HEK293 (cell line): ENCODE results near the gene GPR132.

ENCODE experiments used
- CTCF ChIA-PET: fragments of 350-600 bp; formaldehyde crosslinking; extraction: SDS; loops from one replicate; lab custom pipeline; 2021; ENCODE audit warnings: antibody characterized with exemption; lab: Yijun Ruan, JAX
- POLR2A ChIA-PET: fragments of 300-600 bp; formaldehyde crosslinking; extraction: SDS; loops from one replicate; lab custom pipeline; 2020; ENCODE audit warnings: antibody characterized with exemption, inconsistent platforms; lab: Yijun Ruan, JAX
- H3K27ac ChIP-seq: fragments of 200-500 bp; sonication (Bioruptor generic); 2 replicates; pipeline ENCODE4 v1.5.1; 2014; ENCODE audit warnings: low read depth, low read length, control low read depth, inconsistent platforms; ENCODE audit errors: extremely low read depth
- H3K36me3 ChIP-seq, 2 experiments: fragments of 200-500 bp in 1 of 2; sonication (Bioruptor generic) in 1 of 2; 1 replicate in 1 of 2; 2 replicates in 1 of 2; pipeline ENCODE4 v1.5.1; 2014 to 2017; ENCODE audit warnings: inconsistent platforms in 2 of 2, low read length in 2 of 2; ENCODE audit not compliant: control insufficient read depth in 2 of 2, insufficient read depth in 1 of 2
- H3K4me1 ChIP-seq: fragments of 200-500 bp; sonication (Bioruptor generic); 2 replicates; pipeline ENCODE4 v1.5.1; 2014; ENCODE audit warnings: mild to moderate bottlenecking, low read length, inconsistent platforms; ENCODE audit not compliant: control insufficient read depth, insufficient read depth
- H3K4me3 ChIP-seq: 2 replicates; pipeline ENCODE4 v1.5.1; 2011; ENCODE audit warnings: low read depth, mild to moderate bottlenecking, control low read depth, low read length, moderate library complexity
- H3K9me3 ChIP-seq: fragments of 200-500 bp; sonication (Bioruptor generic); 2 replicates; pipeline ENCODE4 v1.5.1; 2014; ENCODE audit warnings: low read depth, low read length, inconsistent platforms; ENCODE audit not compliant: control insufficient read depth, insufficient read depth
- EGR2 ChIP-seq: fragments of 450-650 bp; formaldehyde crosslinking; IDR thresholded peaks from 2 replicates; pipeline ENCODE4 v1.5.1; 2016; ENCODE audit warnings: low read depth, missing biosample characterization, missing genetic modification characterization
- GLIS1 ChIP-seq: fragments of 450-650 bp; formaldehyde crosslinking; IDR thresholded peaks from 2 replicates; pipeline ENCODE4 v1.5.1; 2016; ENCODE audit warnings: missing biosample characterization, missing genetic modification characterization
- GLIS2 ChIP-seq: fragments of 450-650 bp; formaldehyde crosslinking; IDR thresholded peaks from 2 replicates; pipeline ENCODE4 v1.5.1; 2016; ENCODE audit warnings: missing biosample characterization, missing genetic modification characterization
- KLF8 ChIP-seq: fragments of 450-650 bp; formaldehyde crosslinking; IDR thresholded peaks from 2 replicates; pipeline ENCODE4 v1.5.1; 2016; ENCODE audit warnings: missing biosample characterization, missing genetic modification characterization
- PRDM1 ChIP-seq: fragments of 450-650 bp; formaldehyde crosslinking; IDR thresholded peaks from 2 replicates; pipeline ENCODE4; 2016; ENCODE audit warnings: missing biosample characterization, missing genetic modification characterization
- TCF7L2 ChIP-seq: IDR thresholded peaks from 2 replicates; pipeline ENCODE4 v1.6.1; 2011; ENCODE audit warnings: low read depth, mild to moderate bottlenecking, inconsistent platforms, low read length, moderate library complexity, borderline replicate concordance
- ZBTB1 ChIP-seq: fragments of 450-650 bp; formaldehyde crosslinking; IDR thresholded peaks from 2 replicates; pipeline ENCODE4 v1.5.1; 2016; ENCODE audit warnings: missing biosample characterization, missing genetic modification characterization
- ZBTB17 ChIP-seq: fragments of 450-650 bp; formaldehyde crosslinking; IDR thresholded peaks from 2 replicates; pipeline ENCODE4 v1.5.1; 2016; ENCODE audit warnings: missing biosample characterization, missing genetic modification characterization
- ZBTB44 ChIP-seq: fragments of 450-650 bp; IDR thresholded peaks from 2 replicates; pipeline ENCODE4 v1.5.1; 2018; ENCODE audit warnings: missing biosample characterization, mild to moderate bottlenecking, missing genetic modification characterization
- ZFHX2 ChIP-seq: fragments of 450-650 bp; formaldehyde crosslinking; conservative IDR thresholded peaks from 2 replicates; pipeline ENCODE4 v1.5.1; 2016; ENCODE audit warnings: missing biosample characterization, missing genetic modification characterization
- ZNF133 ChIP-seq: fragments of 450-650 bp; formaldehyde crosslinking; IDR thresholded peaks from 2 replicates; pipeline ENCODE4 v1.5.1; 2016; ENCODE audit warnings: missing biosample characterization, missing genetic modification characterization
- ZNF174 ChIP-seq: fragments of 450-650 bp; formaldehyde crosslinking; IDR thresholded peaks from 2 replicates; pipeline ENCODE4 v1.5.0; 2017; ENCODE audit warnings: missing biosample characterization, mild to moderate bottlenecking, missing genetic modification characterization
- ZNF362 ChIP-seq: fragments of 450-650 bp; formaldehyde crosslinking; IDR thresholded peaks from 2 replicates; pipeline ENCODE4 v1.5.1; 2016; ENCODE audit warnings: missing biosample characterization, missing genetic modification characterization
- ZNF513 ChIP-seq: fragments of 450-650 bp; IDR thresholded peaks from 2 replicates; pipeline ENCODE4 v1.5.1; 2018; ENCODE audit warnings: missing biosample characterization, missing genetic modification characterization
- ZNF529 ChIP-seq: fragments of 450-650 bp; formaldehyde crosslinking; IDR thresholded peaks from 2 replicates; pipeline ENCODE4 v1.5.1; 2017; ENCODE audit warnings: missing genetic modification characterization, missing biosample characterization; ENCODE audit not compliant: insufficient replicate concordance
- ZNF600 ChIP-seq: fragments of 450-650 bp; formaldehyde crosslinking; IDR thresholded peaks from 2 replicates; pipeline ENCODE4 v1.5.1; 2016; ENCODE audit warnings: missing biosample characterization, missing genetic modification characterization
- ZNF658 ChIP-seq: fragments of 450-650 bp; formaldehyde crosslinking; IDR thresholded peaks from 2 replicates; pipeline ENCODE4; 2016; ENCODE audit warnings: missing biosample characterization, missing genetic modification characterization
- TF ChIP-seq, protein P1 (sequence below): fragments of 450-650 bp; formaldehyde crosslinking; IDR thresholded peaks from 2 replicates; pipeline ENCODE4 v1.5.1; 2016; ENCODE audit warnings: missing biosample characterization, missing genetic modification characterization

The GPR132 gene

DNA sequence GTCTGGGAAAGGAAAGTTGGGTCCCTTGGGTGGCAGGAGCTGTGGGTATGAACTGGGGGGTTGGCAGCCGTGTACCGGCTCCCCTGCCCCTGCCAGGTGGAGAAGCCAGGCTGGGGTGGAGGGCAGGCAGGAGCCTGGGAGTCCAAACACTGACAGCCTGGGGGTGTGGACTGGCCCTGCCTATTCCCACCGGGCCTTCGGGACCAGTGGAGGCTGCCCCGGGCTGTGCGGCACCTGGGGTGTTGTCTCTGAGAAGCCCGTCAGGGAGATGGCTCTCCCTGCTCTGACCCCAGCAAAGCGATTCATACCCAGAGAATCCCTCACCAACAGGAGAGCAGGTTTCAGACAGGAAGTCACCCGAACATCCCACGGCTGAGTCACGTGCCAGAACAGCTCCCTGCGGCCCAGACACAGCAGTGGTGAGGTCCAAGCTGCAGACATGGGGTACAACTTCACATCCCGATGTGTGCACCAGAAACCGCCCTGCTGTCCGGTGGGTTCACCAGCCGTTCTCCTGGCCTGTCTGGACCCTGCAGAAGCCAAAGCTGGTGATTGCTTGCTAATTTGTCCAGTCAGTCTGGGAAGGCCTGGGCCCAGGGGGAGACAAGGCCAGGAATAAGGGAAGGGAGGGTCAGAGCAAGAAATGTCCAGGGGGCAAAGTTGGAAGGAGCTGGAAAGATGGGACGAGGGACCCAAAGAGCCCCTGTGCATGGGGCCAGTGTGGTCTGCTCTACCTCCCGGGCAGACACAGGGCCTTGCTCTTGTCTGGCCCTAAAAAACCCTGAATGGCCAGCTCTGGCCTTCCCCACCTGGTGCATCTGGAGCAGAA lies 2.1 kb upstream of the GPR132 start:
- no peaks in the 10 kb centered on the region for H3K9me3 ChIP-seq
- TF ChIP-seq ZNF513 (no peak), ZNF600 (tag by site-specific recombination) (peak; percentile 78)
- H3K4me3 ChIP-seq = no peak overlapping the region
- H3K4me1 ChIP-seq = no peaks in the 10 kb centered on the region
- no peak overlapping the region for H3K27ac ChIP-seq
- no peaks in the 10 kb centered on the region for H3K36me3 ChIP-seq
- ChIA-PET POLR2A (no interaction called here), CTCF (interaction anchor here (0.6 kb wide), 1 partner anchor 21 kb away, joined by 3 read pairs; no protein-coding TSS in a partner anchor)

DNA sequence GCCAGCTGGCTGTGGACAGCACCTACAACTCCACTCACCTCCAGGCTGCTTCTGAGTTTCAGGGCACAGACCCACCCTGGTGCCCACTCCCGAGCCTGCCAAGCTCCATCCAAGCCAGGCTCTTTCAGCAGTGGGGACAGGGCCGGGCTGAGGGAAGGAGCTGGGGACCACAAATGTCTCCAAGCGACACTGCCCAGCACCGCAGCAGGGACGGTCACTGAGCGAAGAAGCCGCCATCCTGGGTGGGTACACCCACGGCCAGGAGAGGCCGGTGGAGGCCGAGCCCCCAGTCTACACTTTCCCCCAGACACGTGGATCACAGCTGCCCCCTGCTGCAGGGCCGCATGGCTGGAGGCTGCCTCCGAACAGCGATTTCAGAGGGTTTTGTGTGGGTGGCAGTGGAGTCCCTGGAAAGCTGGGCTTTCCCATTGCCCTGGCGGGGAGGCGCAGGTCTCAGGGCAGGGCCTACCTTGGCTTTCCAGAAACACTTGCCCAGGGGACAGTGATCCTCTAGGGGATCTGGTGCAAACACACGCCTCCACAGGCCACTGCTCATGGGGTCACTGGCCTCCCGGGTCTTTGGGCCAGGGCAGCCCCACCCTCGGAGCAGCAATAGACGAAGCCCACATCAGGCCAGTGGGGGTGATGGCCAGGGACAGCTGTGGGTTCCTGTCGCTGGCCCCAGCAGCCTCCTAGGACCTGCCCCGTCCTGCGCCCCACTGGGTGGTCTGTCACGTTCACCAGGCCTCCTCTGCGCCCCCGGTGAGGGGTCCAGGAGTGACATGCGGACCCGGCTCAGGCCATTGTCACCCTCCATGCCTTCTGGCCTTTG lies 1.2 kb upstream of the GPR132 start:
- no peaks in the 10 kb centered on the region for H3K4me1 ChIP-seq
- ChIA-PET POLR2A (no interaction called here), CTCF (interaction anchor here (0.6 kb wide), 1 partner anchor 20 kb away, joined by 3 read pairs; no protein-coding TSS in a partner anchor)
- no peak for TF ChIP-seq ZNF174
- TF ChIP-seq GLIS1 (tag by site-specific recombination) = no peak
- TF ChIP-seq GLIS2 (tag by site-specific recombination) = 0 out of 2 replicates have a peak, but pooled peaks have one; percentile 10
- no peak for TF ChIP-seq ZNF529
- no peak for TF ChIP-seq ZBTB1 (tag by site-specific recombination)
- TF ChIP-seq KLF8 (tag by site-specific recombination) = no peak
- TF ChIP-seq PRDM1 (tag by site-specific recombination) = no peak
- TF ChIP-seq ZBTB44 (tag by site-specific recombination) = no peak
- TF ChIP-seq, protein P1, sequence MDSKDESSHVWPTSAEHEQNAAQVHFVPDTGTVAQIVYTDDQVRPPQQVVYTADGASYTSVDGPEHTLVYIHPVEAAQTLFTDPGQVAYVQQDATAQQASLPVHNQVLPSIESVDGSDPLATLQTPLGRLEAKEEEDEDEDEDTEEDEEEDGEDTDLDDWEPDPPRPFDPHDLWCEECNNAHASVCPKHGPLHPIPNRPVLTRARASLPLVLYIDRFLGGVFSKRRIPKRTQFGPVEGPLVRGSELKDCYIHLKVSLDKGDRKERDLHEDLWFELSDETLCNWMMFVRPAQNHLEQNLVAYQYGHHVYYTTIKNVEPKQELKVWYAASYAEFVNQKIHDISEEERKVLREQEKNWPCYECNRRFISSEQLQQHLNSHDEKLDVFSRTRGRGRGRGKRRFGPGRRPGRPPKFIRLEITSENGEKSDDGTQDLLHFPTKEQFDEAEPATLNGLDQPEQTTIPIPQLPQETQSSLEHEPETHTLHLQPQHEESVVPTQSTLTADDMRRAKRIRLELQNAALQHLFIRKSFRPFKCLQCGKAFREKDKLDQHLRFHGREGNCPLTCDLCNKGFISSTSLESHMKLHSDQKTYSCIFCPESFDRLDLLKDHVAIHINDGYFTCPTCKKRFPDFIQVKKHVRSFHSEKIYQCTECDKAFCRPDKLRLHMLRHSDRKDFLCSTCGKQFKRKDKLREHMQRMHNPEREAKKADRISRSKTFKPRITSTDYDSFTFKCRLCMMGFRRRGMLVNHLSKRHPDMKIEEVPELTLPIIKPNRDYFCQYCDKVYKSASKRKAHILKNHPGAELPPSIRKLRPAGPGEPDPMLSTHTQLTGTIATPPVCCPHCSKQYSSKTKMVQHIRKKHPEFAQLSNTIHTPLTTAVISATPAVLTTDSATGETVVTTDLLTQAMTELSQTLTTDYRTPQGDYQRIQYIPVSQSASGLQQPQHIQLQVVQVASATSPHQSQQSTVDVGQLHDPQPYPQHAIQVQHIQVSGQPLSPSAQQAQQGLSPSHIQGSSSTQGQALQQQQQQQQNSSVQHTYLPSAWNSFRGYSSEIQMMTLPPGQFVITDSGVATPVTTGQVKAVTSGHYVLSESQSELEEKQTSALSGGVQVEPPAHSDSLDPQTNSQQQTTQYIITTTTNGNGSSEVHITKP (tag by site-specific recombination) = 0 out of 2 replicates have a peak, but pooled peaks have one; percentile 28
- peak; percentile 51 for TF ChIP-seq EGR2 (tag by site-specific recombination)
- no peak for TF ChIP-seq ZBTB17 (tag by site-specific recombination)
- TF ChIP-seq ZNF362 (tag by site-specific recombination) = no peak
- peak; percentile 67 for TF ChIP-seq ZFHX2 (tag by site-specific recombination)
- no peak for TF ChIP-seq ZNF658
- no peak for TF ChIP-seq TCF7L2
- TF ChIP-seq ZNF133 (tag by site-specific recombination) = no peak
- no peak overlapping the region for H3K27ac ChIP-seq
- no peaks in the 10 kb centered on the region for H3K9me3 ChIP-seq
- H3K4me3 ChIP-seq = no peak overlapping the region
- no peaks in the 10 kb centered on the region for H3K36me3 ChIP-seq
